Spleen (tissue), 11 donors: ENCODE data around the gene HOXC6. TPM values are rescaled to one million over a fixed set of nuclear protein-coding genes. Genes with fewer than 3 reads are reported as not detected.

ENCODE experiments used
- DNase-seq: peaks from one replicate; pipeline ENCODE4 v3.0.0-alpha.2; 2020
- H3K27ac ChIP-seq, 8 donors: fragments of 200-600 bp; sonication (generic) in 7 of 8; 1 replicate in 4 of 8; 2 replicates in 4 of 8; pipeline versions ENCODE4 v1.5.0 to v1.8.0; 2016 to 2021; ENCODE audit warnings: inconsistent platforms in 4 of 8, mild to moderate bottlenecking in 4 of 8, moderate library complexity in 1 of 8
- H3K27me3 ChIP-seq, 7 donors: fragments of 200-600 bp; sonication (generic) in 6 of 7; replicated peaks in 1 of 7; 1 replicate in 4 of 7; 2 replicates in 3 of 7; pipeline versions ENCODE4 v1.5.0 to v1.8.0; 2016 to 2021; ENCODE audit warnings: inconsistent platforms in 3 of 7, mild to moderate bottlenecking in 1 of 7
- H3K36me3 ChIP-seq, 6 donors: fragments of 200-600 bp; sonication (generic) in 5 of 6; 1 replicate in 4 of 6; 2 replicates in 2 of 6; pipeline versions ENCODE4 v1.5.0 to v1.8.0; 2016 to 2021; ENCODE audit warnings: inconsistent platforms in 2 of 6
- H3K4me1 ChIP-seq, 6 donors: fragments of 200-600 bp; sonication (generic) in 5 of 6; 1 replicate in 3 of 6; 2 replicates in 3 of 6; pipeline versions ENCODE4 v1.5.0 to v1.8.0; 2016 to 2021; ENCODE audit warnings: inconsistent platforms in 3 of 6
- H3K4me3 ChIP-seq, 8 donors: fragments of 200-600 bp; sonication (generic) in 7 of 8; 1 replicate in 4 of 8; 2 replicates in 4 of 8; pipeline versions ENCODE4 v1.5.0 to v1.8.0; 2016 to 2021; ENCODE audit warnings: inconsistent platforms in 4 of 8, mild to moderate bottlenecking in 4 of 8, moderate library complexity in 2 of 8
- H3K9me3 ChIP-seq, 8 donors: fragments of 200-600 bp; sonication (generic) in 7 of 8; 1 replicate in 4 of 8; 2 replicates in 4 of 8; pipeline versions ENCODE4 v1.5.0 to v1.8.0; 2016 to 2021; ENCODE audit warnings: inconsistent platforms in 4 of 8
- POLR2A ChIP-seq, 3 donors: fragments of 450-650 bp; IDR thresholded peaks; one replicate each; pipeline ENCODE4 v1.5.1; 2017; ENCODE audit warnings: antibody characterized with exemption in 3 of 3, mild to moderate bottlenecking in 1 of 3
- POLR2AphosphoS5 ChIP-seq, 3 donors: sonication (generic); formaldehyde crosslinking; IDR thresholded peaks; one replicate each; pipeline ENCODE4 v1.5.1; 2017; ENCODE audit warnings: antibody characterized with exemption in 3 of 3
- WGBS, 5 donors: extraction: QIAGEN DNeasy Blood & Tissue Kit in 3 of 5; methylation state at CpG; one replicate each; pipeline versions ENCODE4 v1.1.5 to v1.1.7; 2013 to 2018; 5-methylcytosine and 5-hydroxymethylcytosine counted together
- intact Hi-C: fragments of 100-400 bp; cut with DNase I; formaldehyde crosslinking; loops from one replicate; pipeline ENCODE4 v1.15.0; 2023; ENCODE audit warnings: low total_unique reads
- polyA plus RNA-seq, 3 donors: library from polyadenylated mRNA; stranded (reverse); fragments of 200-250 nt; gene quantifications; one replicate each; pipeline ENCODE4 v1.2.1, GENCODE V29; 2013
- total RNA-seq, 7 donors: library from RNA; depleted of rRNA in 3 of 7; stranded (reverse); fragments of >200 nt in 3 of 7; fragmentation: NEBNext Ultra II Directional in 4 of 7; extraction: Animal tissue kit (Norgen Biotek cat#: 25700) in 4 of 7; gene quantifications; one replicate each; pipeline versions ENCODE4 v1.1.0 to v1.2.1, GENCODE V29; 2016 to 2021
- TF ChIP-seq, protein P1 (sequence below), 11 experiments: fragments of 200-600 bp in 7 of 11; fragments of 450-650 bp in 4 of 11; sonication (generic) in 4 of 11; IDR thresholded peaks in 8 of 11; conservative IDR thresholded peaks in 3 of 11; 1 replicate in 7 of 11; 2 replicates in 4 of 11; pipeline versions ENCODE4 v1.4.0 to v1.8.0; 2016 to 2021; ENCODE audit warnings: antibody characterized with exemption in 11 of 11, inconsistent platforms in 4 of 11, mild to moderate bottlenecking in 1 of 11
- donor health status: healthy with polysubstance abuse.
- donor health status: DM: no; HTN: no; CAD: no; lungs with moderate emphysema.
- donor health status: DM: no; HTN: no; CAD: no.
- donor health status: Bipolar disorder and iron deficiency.
- donor health status: healthy.
- donor health status: DM: no; HTN: no; CAD: no.
- donor health status: DM: yes; HTN: yes; CAD: no.

The HOXC6 gene
- total and polyA plus RNA-seq, 10 donors, result 0.11 to 0.52 (median 0.24) TPM; not detected in 4

DNA sequence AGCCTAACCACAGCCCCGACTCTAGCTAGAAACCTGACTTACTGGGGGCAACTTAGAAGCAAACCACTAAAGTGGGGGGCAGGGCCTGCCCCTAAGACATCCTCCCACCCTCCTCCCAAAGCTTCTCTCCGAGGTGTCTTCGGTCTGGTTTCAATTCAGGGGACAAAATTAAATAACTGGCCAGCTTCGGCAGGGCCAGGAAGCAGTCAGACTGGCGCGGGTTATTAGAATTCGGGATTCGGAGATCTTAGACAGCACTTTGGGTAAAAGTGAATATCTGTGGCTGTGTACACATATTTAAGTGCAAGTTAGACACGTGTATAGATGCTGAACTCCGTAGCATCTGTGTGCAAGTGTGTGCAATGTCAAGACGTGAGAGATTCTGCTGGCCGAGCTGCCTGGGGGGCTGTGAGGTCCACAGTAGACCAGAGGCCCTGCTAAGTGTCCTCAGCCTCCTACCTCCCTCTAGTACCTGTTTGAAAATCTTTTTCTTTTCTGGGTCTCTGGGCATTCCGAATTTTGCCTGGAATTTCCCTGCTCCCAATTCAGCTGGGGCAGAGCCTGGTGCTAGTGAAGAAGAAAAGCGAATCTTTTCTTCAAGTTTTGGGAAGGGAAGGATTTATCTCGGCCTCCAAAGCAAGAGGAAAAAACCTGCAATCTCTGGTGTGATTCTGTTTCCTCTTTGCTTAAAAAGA, 47.3 kb upstream of the HOXC6 start:
- no peak for DNase-seq
- H3K9me3 ChIP-seq, result peaks cover 0 to 12% (median 0%) of the 10 kb centered on the region in 8 donors
- no peaks in the 10 kb centered on the region for H3K36me3 ChIP-seq
- 19 to 25% (median 20%) methylated on average over 15 of the region's 15 CpGs for WGBS, 5 donors
- TF ChIP-seq, protein P1, sequence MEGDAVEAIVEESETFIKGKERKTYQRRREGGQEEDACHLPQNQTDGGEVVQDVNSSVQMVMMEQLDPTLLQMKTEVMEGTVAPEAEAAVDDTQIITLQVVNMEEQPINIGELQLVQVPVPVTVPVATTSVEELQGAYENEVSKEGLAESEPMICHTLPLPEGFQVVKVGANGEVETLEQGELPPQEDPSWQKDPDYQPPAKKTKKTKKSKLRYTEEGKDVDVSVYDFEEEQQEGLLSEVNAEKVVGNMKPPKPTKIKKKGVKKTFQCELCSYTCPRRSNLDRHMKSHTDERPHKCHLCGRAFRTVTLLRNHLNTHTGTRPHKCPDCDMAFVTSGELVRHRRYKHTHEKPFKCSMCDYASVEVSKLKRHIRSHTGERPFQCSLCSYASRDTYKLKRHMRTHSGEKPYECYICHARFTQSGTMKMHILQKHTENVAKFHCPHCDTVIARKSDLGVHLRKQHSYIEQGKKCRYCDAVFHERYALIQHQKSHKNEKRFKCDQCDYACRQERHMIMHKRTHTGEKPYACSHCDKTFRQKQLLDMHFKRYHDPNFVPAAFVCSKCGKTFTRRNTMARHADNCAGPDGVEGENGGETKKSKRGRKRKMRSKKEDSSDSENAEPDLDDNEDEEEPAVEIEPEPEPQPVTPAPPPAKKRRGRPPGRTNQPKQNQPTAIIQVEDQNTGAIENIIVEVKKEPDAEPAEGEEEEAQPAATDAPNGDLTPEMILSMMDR (IDR thresholded peaks at IDR 0.05 in 8 of 11, conservative IDR thresholded peaks at IDR 0.05 in 3 of 11), result no peak
- TF ChIP-seq POLR2AphosphoS5 (IDR thresholded peaks at IDR 0.05), result no peak
- TF ChIP-seq POLR2A (IDR thresholded peaks at IDR 0.05), result no peak
- peaks cover 18 to 100% (median 99%) of the 10 kb centered on the region in 7 donors for H3K27me3 ChIP-seq
- no peak overlapping the region for H3K4me3 ChIP-seq
- peaks cover 8 to 33% (median 17%) of the 10 kb centered on the region in 6 donors for H3K4me1 ChIP-seq
- H3K27ac ChIP-seq, result no peak overlapping the region
- intact Hi-C loops, result no loop called here

DNA sequence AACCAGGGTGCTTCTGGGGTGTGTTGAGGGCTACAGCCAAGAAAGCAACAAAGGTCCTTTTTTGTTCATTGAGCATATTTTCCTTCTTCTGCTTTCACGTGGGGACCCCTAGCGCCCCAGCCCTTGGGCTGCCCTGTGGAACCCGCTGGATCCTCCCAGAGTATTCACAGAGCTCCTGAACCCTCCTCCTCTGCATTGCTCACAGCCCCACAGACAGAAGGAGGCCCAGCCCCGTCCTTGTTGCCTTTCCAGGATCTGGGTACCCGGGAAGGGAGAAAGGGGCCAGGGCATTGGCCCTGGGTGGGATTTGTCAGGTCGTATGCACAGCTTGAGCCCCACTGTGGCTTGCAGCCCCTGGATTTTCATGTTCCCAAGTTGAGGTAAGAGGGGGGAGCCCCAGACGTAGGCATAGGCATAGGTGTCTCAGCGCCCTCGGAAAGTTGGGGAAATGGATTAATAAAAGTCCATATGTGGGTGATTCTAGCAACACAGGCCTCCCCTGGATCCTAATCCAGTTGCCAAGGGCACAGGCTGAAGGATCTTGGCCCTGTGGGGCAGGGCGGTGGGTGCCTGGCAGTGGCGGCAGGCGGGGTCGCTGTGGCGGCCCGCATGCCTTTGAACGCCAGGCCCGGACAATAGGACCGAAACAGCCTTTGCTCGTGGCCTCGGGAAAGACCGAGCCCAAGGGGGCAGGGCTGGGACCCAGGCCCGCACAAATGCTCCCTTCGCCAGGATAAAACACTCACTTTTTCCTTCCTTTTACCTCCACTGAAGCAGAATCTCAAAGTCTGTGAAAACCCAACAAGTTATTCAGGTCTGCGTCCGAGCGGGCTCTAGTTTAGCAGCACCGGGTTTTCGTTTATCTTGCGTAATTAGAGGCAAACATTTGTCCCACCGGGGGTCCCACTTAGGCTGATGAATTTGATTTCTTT, 46.3 kb upstream of the HOXC6 start:
- WGBS, 5 donors, result 9 to 28% (median 13%) methylated on average over 29 to 30 of the region's 30 CpGs
- Histone ChIP-seq H3K4me3 (no peak overlapping the region), H3K27me3 (peaks cover 25 to 100% (median 99%) of the 10 kb centered on the region in 7 donors), H3K9me3 (peaks cover 0 to 12% (median 0%) of the 10 kb centered on the region in 8 donors), H3K4me1 (peaks cover 12 to 42% (median 23%) of the 10 kb centered on the region in 6 donors), H3K36me3 (no peaks in the 10 kb centered on the region), H3K27ac (no peak overlapping the region)
- no peak for DNase-seq
- intact Hi-C loops, result no loop called here
- TF ChIP-seq, protein P1 (IDR thresholded peaks at IDR 0.05 in 8 of 11, conservative IDR thresholded peaks at IDR 0.05 in 3 of 11), result no peak
- no peak for TF ChIP-seq POLR2A (IDR thresholded peaks at IDR 0.05)
- no peak for TF ChIP-seq POLR2AphosphoS5 (IDR thresholded peaks at IDR 0.05)

DNA sequence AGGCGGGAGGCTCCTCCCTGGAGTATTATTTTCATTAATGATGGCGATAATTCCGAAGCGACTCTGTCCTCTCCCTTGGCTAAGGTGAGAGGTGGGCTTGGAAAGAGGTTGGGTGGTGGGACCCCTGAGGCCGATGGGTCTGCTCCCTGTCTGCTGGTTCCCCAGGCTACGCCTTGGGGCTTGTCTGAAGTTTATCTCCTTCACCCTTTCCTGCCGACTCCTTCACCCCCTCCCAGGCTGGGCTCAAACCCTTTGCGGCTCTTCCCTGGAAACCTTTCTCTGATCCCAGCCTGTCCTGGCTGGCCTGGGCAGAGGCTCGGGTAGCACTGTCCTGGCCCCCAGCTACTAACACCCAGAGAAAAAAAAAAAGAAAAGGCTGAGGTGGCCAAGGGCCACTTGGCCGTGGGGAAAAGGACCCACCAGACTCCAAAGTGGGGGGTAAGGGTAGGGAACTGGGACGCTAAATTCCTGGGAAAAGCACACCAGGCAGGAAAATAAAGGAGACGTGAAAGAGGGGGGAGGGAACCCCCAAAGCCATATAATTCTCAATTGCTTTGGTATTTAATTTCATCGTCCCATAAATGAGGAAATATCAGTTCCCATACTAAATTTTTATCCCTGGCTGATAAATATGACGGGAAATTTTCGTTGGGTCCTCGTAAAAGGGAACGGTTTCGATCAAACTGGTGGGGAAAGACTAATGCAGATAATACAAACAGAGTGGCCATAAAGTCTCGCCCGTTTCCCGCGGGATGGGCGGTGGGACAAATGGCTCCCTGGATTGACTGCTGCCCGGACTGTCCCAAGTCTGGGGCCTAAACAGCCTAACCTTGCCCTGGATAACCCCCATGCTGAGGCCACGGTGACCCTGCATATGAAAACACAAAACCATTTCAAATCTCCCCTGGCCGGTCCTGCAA, 45.3 kb upstream of the HOXC6 start:
- WGBS, 5 donors, result 10 to 17% (median 14%) methylated on average over 25 to 26 of the region's 26 CpGs
- Histone ChIP-seq H3K36me3 (no peaks in the 10 kb centered on the region), H3K27me3 (peaks cover 29 to 100% (median 99%) of the 10 kb centered on the region in 7 donors), H3K9me3 (peaks cover 0 to 12% (median 0%) of the 10 kb centered on the region in 8 donors), H3K4me3 (no peak overlapping the region), H3K4me1 (peaks cover 12 to 40% (median 23%) of the 10 kb centered on the region in 6 donors), H3K27ac (no peak overlapping the region)
- TF ChIP-seq POLR2A (IDR thresholded peaks at IDR 0.05) (no peak), POLR2AphosphoS5 (IDR thresholded peaks at IDR 0.05) (no peak)
- TF ChIP-seq, protein P1 (IDR thresholded peaks at IDR 0.05 in 8 of 11, conservative IDR thresholded peaks at IDR 0.05 in 3 of 11), result no peak
- intact Hi-C loops, result no loop called here
- DNase-seq, result no peak
